ENCODE results near the gene LTB.
"Not testable (repeated sequence)": the region's sequence is repeated elsewhere in the genome, so short reads cannot be mapped to it uniquely, and the experiment has no call there.

Gene LTB

DNA sequence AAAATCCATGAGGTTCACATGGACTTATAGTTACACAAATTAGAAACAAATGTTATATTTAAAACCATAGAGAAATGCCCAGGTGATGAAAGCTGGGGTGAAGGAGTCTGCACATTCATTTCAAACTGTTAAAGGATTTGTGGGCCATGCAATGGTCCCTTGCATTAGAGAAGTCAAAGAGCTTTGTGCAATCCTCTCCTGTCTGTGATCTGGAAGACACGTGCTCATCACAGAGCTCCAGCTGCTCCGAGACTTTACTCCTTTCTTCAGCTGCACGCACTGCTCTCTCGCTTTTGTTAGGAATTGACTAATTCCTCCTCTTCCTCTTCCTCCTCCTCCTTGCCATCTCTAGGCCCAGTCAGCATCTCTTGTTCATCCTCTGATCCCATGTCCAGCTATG lies 28.7 kb upstream of the LTB start:
- TF ChIP-seq L3MBTL2 (conservative IDR thresholded peaks at IDR 0.05) (no peak), FOXK2 (IDR thresholded peaks at IDR 0.05) (no peak), FOXA1 (IDR thresholded peaks at IDR 0.05) (no peak), SUZ12 (IDR thresholded peaks at IDR 0.05) (no peak), TARDBP (IDR thresholded peaks at IDR 0.05) (no peak), HDGF (IDR thresholded peaks at IDR 0.05; ENCODE audit: borderline replicate concordance) (no peak), LEF1 (IDR thresholded peaks at IDR 0.05; ENCODE audit: borderline replicate concordance) (no peak), ELF4 (IDR thresholded peaks at IDR 0.05) (no peak)
- TF ChIP-seq, protein P1, sequence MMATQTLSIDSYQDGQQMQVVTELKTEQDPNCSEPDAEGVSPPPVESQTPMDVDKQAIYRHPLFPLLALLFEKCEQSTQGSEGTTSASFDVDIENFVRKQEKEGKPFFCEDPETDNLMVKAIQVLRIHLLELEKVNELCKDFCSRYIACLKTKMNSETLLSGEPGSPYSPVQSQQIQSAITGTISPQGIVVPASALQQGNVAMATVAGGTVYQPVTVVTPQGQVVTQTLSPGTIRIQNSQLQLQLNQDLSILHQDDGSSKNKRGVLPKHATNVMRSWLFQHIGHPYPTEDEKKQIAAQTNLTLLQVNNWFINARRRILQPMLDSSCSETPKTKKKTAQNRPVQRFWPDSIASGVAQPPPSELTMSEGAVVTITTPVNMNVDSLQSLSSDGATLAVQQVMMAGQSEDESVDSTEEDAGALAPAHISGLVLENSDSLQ (IDR thresholded peaks at IDR 0.05), result no peak
- no peak for DNase-seq (ENCODE audit: extremely low spot score)
- CTCF ChIA-PET, result interaction anchor here (0.7 to 1.8 kb wide), 3 partner anchors 13 to 898 kb away, joined by 3 to 5 read pairs (median 4); no protein-coding TSS in a partner anchor
- POLR2A ChIA-PET, result interaction anchor here (2.1 kb wide), 1 partner anchor 70 kb away, joined by 9 read pairs; the partner anchor contains the start of gene DDX39B

DNA sequence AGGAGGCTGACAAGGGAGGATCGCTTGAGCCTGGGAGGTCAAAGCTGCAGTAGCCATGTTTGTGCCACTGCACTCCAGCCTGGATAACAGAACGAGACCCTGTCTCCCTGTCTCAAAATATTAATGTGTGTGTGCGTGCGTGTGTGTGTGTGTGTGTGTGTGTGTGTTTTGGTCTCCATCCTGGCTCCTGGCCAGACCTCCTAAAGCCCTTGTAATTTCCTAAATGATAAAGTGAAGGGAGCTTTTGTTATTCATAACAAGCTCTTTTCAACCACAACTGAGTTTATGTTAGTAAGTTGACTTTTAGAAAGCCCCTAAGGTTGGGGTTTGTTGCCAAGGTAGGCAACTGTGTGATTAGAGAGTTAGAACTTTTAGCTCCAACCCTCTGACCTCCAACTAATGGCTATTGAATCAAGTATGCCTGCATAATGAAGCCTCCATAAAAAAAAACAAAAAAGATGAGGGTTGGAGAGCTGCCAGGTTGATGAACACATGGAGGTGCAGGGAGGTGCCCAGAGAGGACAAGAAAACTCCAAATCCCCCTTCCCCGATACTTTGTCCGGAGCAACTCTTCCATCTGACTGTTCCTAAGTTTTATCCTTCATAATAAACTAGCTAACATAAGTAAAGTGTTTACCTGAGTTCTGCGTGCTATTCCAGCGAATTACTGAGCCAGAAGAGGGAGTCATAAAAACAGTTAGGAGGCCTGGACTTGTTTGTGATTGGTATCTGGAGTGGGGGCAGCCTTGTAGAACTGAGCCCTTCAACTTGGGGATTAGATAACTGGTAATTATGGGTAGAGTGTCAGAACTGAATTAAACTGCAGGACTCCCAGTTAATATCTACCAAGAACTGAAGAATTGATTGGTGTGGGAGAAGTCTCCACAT lies 27.5 kb upstream of the LTB start:
- ChIA-PET POLR2A (interaction anchor here (0.7 to 2.1 kb wide), 5 partner anchors 29 to 68 kb away, joined by 3 to 9 read pairs (median 3); partner anchors contain the start of genes C6orf47, DDX39B and GPANK1), CTCF (interaction anchor here (0.8 to 1.8 kb wide), 4 partner anchors 9 to 59 kb away, joined by 5 to 13 read pairs (median 8); no protein-coding TSS in a partner anchor)
- no peak for DNase-seq (ENCODE audit: extremely low spot score)
- TF ChIP-seq ZNF384 (IDR thresholded peaks at IDR 0.05), result no peak

DNA sequence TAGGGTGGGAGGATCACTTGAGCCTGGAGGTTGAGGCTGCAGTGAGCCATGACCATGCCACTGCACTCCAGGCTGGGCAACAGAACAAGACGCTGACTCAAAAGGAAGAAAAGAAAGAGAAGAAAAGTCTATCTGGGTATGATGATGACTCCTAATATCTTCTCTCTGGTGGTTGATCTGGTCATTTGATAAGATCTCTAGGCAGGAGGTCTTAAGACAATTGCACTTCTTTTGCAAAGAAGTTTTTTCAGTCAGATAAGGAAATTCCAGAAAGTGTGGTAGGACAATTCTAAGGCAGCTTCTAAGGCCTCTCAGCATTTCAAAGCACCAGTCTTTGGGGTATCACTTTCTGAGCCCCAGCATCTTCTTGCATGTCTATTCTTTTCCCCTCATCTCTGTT lies 25.1 kb upstream of the LTB start:
- ChIA-PET POLR2A (no interaction called here), CTCF (interaction anchor here (2.5 kb wide), 1 partner anchor 9 kb away, joined by 6 read pairs; no protein-coding TSS in a partner anchor)
- no peak for DNase-seq (ENCODE audit: extremely low spot score)
- TF ChIP-seq NFRKB (IDR thresholded peaks at IDR 0.05), result no peak
- no peak for TF ChIP-seq LEF1 (IDR thresholded peaks at IDR 0.05; ENCODE audit: borderline replicate concordance)
- TF ChIP-seq HDGF (IDR thresholded peaks at IDR 0.05; ENCODE audit: borderline replicate concordance), result no peak
- no peak for TF ChIP-seq FOXM1 (IDR thresholded peaks at IDR 0.05; ENCODE audit: borderline replicate concordance)
- no peak for TF ChIP-seq CTBP1 (IDR thresholded peaks at IDR 0.05; ENCODE audit: borderline replicate concordance)
- no peak for TF ChIP-seq FOXK2 (IDR thresholded peaks at IDR 0.05)
- no peak for TF ChIP-seq TARDBP (IDR thresholded peaks at IDR 0.05)
- no peak for TF ChIP-seq ARNT (IDR thresholded peaks at IDR 0.05)
- TF ChIP-seq SP1 (IDR thresholded peaks at IDR 0.05), result no peak
- no peak for TF ChIP-seq BHLHE40 (IDR thresholded peaks at IDR 0.05; ENCODE audit: borderline replicate concordance)
- no peak for TF ChIP-seq FOXA1 (IDR thresholded peaks at IDR 0.05)
- no peak for TF ChIP-seq L3MBTL2 (conservative IDR thresholded peaks at IDR 0.05)
- no peak for TF ChIP-seq ELF4 (IDR thresholded peaks at IDR 0.05)
- no peak for TF ChIP-seq ZNF384 (IDR thresholded peaks at IDR 0.05)
- TF ChIP-seq, protein P1 (IDR thresholded peaks at IDR 0.05), result no peak

DNA sequence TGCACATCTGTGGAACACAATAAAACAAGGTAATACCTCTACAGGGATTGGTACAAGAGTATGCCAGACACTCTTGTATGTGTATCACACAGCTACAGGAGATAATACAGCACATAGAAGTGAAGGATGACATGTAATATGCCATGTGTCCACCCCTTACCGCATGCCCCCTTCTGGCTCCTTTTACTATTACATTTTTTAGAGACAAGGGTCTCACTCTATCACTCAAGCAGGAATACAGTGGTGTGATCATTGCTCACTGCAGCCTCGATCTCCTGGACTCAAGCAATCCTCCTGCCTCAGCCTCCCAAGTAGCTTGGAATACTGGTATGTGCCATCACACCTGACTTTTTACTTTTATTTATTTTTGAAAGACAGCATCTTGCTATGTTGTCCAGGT lies 14.8 kb upstream of the LTB start:
- POLR2A ChIA-PET, result interaction anchor here (0.7 to 5.9 kb wide), 5 partner anchors 9 to 53 kb away, joined by 3 to 91 read pairs (median 12); partner anchors contain the start of genes ATP6V1G2, DDX39B, LTB and NFKBIL1
- no peak for TF ChIP-seq FOXM1 (IDR thresholded peaks at IDR 0.05; ENCODE audit: borderline replicate concordance)
- no peak for TF ChIP-seq ARNT (IDR thresholded peaks at IDR 0.05)
- no peak for TF ChIP-seq ELF4 (IDR thresholded peaks at IDR 0.05)
- TF ChIP-seq SP1 (IDR thresholded peaks at IDR 0.05), result no peak
- TF ChIP-seq SUZ12 (IDR thresholded peaks at IDR 0.05), result no peak
- TF ChIP-seq LEF1 (IDR thresholded peaks at IDR 0.05; ENCODE audit: borderline replicate concordance), result no peak
- TF ChIP-seq TARDBP (IDR thresholded peaks at IDR 0.05), result no peak
- TF ChIP-seq BHLHE40 (IDR thresholded peaks at IDR 0.05; ENCODE audit: borderline replicate concordance), result no peak
- no peak for TF ChIP-seq HDGF (IDR thresholded peaks at IDR 0.05; ENCODE audit: borderline replicate concordance)
- TF ChIP-seq NFRKB (IDR thresholded peaks at IDR 0.05), result no peak
- no peak for TF ChIP-seq FOXA1 (IDR thresholded peaks at IDR 0.05)
- no peak for TF ChIP-seq L3MBTL2 (conservative IDR thresholded peaks at IDR 0.05)
- no peak for TF ChIP-seq CTBP1 (IDR thresholded peaks at IDR 0.05; ENCODE audit: borderline replicate concordance)
- TF ChIP-seq FOXK2 (IDR thresholded peaks at IDR 0.05), result no peak
- no peak for TF ChIP-seq ZNF384 (IDR thresholded peaks at IDR 0.05)
- TF ChIP-seq, protein P1 (IDR thresholded peaks at IDR 0.05), result no peak; the same call in 1 of the 2 replicates
- DNase-seq (ENCODE audit: extremely low spot score), result no peak
- CTCF ChIA-PET, result interaction anchor here (0.5 to 7.6 kb wide), 9 partner anchors 11 to 355 kb away, joined by 4 to 149 read pairs (median 13); partner anchors contain the start of genes ATP6V1G2, DDX39B, LST1 and LTB

DNA sequence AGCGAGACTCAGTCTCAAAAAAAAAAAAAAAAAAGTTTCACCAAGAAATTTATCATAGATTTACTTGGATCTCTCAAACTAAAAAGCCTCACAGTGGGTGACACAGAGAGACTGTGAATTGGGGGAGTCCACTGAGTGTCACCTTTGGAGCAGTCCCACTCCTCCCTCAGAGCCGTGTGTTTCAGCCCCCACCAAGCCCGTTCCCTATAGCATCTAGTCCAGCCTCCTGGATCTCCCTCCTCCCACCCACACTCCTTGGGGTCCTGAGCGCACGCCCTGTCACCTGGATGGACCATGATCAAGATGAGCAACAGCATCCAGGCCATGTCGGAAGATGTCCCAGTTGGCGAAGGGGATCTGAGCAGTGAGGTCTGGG lies 10.2 kb upstream of the LTB start:
- TF ChIP-seq TARDBP (IDR thresholded peaks at IDR 0.05) (no peak), BHLHE40 (IDR thresholded peaks at IDR 0.05; ENCODE audit: borderline replicate concordance) (no peak), FOXA1 (IDR thresholded peaks at IDR 0.05) (no peak)
- CTCF ChIA-PET, result interaction anchor here (0.6 to 7.6 kb wide), 4 partner anchors 12 to 41 kb away, joined by 3 to 149 read pairs (median 4); partner anchors contain the start of genes LST1, LTB and TNF
- POLR2A ChIA-PET, result interaction anchor here (1.0 kb wide), 3 partner anchors 12 to 191 kb away, joined by 3 read pairs; no protein-coding TSS in a partner anchor
- DNase-seq (ENCODE audit: extremely low spot score), result no peak

DNA sequence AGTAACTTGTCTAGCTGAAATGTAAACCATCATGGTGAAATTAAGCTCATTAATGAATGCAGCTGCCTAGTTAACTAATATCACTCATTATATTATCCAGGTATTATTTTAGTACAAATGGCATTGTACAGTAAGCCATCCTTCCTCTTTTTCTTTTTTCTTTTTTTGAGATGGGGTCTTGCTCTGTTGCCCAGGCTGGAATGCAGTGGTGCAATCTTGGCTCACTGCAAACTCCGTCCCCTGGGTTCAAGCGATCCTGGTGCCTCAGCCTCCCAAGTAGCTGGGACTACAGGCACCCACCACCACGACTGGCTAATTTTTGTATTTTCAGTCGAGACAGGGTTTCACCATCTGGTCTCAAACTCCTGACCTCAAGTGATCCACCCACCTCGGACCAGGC lies 8.5 kb upstream of the LTB start:
- DNase-seq (ENCODE audit: extremely low spot score); POLR2A ChIA-PET: not testable (repeated sequence)
- CTCF ChIA-PET, result interaction anchor here (0.9 kb wide), 1 partner anchor 9 kb away, joined by 3 read pairs; no protein-coding TSS in a partner anchor
